HepG2 (cell line): ENCODE data around the gene POLDIP3. TPM values are rescaled to one million over a fixed set of nuclear protein-coding genes. Genes with fewer than 3 reads are reported as not detected.

Experiments
- ATF5 ChIP-seq: sonication (generic); formaldehyde crosslinking; IDR thresholded peaks from 2 replicates; pipeline ENCODE4 v1.4.0; 2020; ENCODE audit warnings: mild to moderate bottlenecking, low read depth, missing genetic modification reagents
- CENPBD1 ChIP-seq: sonication (generic); formaldehyde crosslinking; IDR thresholded peaks from 2 replicates; pipeline ENCODE4 v1.8.0; 2022; ENCODE audit warnings: missing genetic modification reagents, low read depth, mild to moderate bottlenecking, borderline replicate concordance
- CTCF ChIP-seq: sonication (generic); formaldehyde crosslinking; IDR thresholded peaks from 2 replicates; pipeline ENCODE4 v1.5.0; 2020; ENCODE audit warnings: mild to moderate bottlenecking, missing genetic modification reagents, moderate library complexity
- HINFP ChIP-seq: sonication (generic); formaldehyde crosslinking; IDR thresholded peaks from 2 replicates; pipeline ENCODE4 v1.4.0; 2020; ENCODE audit warnings: low read depth, mild to moderate bottlenecking, missing genetic modification reagents
- KDM4B ChIP-seq: sonication (generic); formaldehyde crosslinking; IDR thresholded peaks from 2 replicates; pipeline ENCODE4 v1.4.0; 2020; ENCODE audit warnings: missing genetic modification reagents
- NONO ChIP-seq, 2 experiments: fragments of 450-650 bp in 1 of 2; sonication (generic) in 1 of 2; formaldehyde crosslinking in 1 of 2; IDR thresholded peaks in 1 of 2; conservative IDR thresholded peaks in 1 of 2; 2 replicates each; pipeline versions ENCODE4 v1.6.1 to v1.8.0; 2017 to 2022; ENCODE audit warnings: mild to moderate bottlenecking in 1 of 2, missing genetic modification reagents in 1 of 2, moderate library complexity in 1 of 2
- NRL ChIP-seq: sonication (generic); formaldehyde crosslinking; IDR thresholded peaks from 2 replicates; pipeline ENCODE4 v1.5.0; 2020; ENCODE audit warnings: missing genetic modification reagents, mild to moderate bottlenecking, moderate library complexity, borderline replicate concordance
- PAF1 ChIP-seq: IDR thresholded peaks from 2 replicates; pipeline ENCODE4 v1.6.1; 2016; ENCODE audit warnings: missing genetic modification reagents, missing compliant biosample characterization
- PPARG ChIP-seq: conservative IDR thresholded peaks from 2 replicates; pipeline ENCODE4 v1.6.1; 2016; ENCODE audit warnings: missing biosample characterization, missing genetic modification reagents
- STAG1 ChIP-seq: sonication (generic); formaldehyde crosslinking; IDR thresholded peaks from 2 replicates; pipeline ENCODE4 v1.4.0; 2020; ENCODE audit warnings: missing genetic modification reagents
- TERF1 ChIP-seq: sonication (generic); formaldehyde crosslinking; IDR thresholded peaks from 2 replicates; pipeline ENCODE4 v1.8.0; 2022; ENCODE audit warnings: mild to moderate bottlenecking, missing genetic modification reagents, moderate library complexity
- ZBTB38 ChIP-seq: sonication (generic); formaldehyde crosslinking; IDR thresholded peaks from 2 replicates; pipeline ENCODE4 v1.5.1; 2020; ENCODE audit warnings: mild to moderate bottlenecking, missing genetic modification reagents
- ZNF317 ChIP-seq: sonication (generic); formaldehyde crosslinking; IDR thresholded peaks from 2 replicates; pipeline ENCODE4 v1.5.0; 2020; ENCODE audit warnings: mild to moderate bottlenecking, missing genetic modification reagents
- ZNF484 ChIP-seq: sonication (generic); formaldehyde crosslinking; IDR thresholded peaks from 2 replicates; pipeline ENCODE4 v1.5.1; 2020; ENCODE audit warnings: mild to moderate bottlenecking, low read depth, missing genetic modification reagents, borderline replicate concordance
- ZNF543 ChIP-seq: sonication (generic); formaldehyde crosslinking; IDR thresholded peaks from 2 replicates; pipeline ENCODE4 v1.4.0; 2020; ENCODE audit warnings: mild to moderate bottlenecking, missing genetic modification reagents
- ZNF550 ChIP-seq: sonication (generic); formaldehyde crosslinking; IDR thresholded peaks from 2 replicates; pipeline ENCODE4 v1.4.0; 2020; ENCODE audit warnings: mild to moderate bottlenecking, missing genetic modification reagents, borderline replicate concordance
- ZNF761 ChIP-seq: sonication (generic); formaldehyde crosslinking; conservative IDR thresholded peaks from 2 replicates; pipeline ENCODE4 v1.4.0; 2020; ENCODE audit warnings: mild to moderate bottlenecking, missing genetic modification reagents
- polyA plus RNA-seq, 8 experiments: library from polyadenylated mRNA; depleted of rRNA in 3 of 8; stranded (reverse) in 7 of 8; unstranded in 1 of 8; fragments of >200 nt; fragmentation: Illumina TruSeq in 4 of 8; extraction: Trizol in 4 of 8; gene quantifications; 2 replicates each; pipeline versions ENCODE4 v1.2.1 to v1.2.3, GENCODE V29; 2011 to 2016; ENCODE audit warnings: low read depth in 4 of 8, missing spikeins in 1 of 8, mixed read lengths in 1 of 8; ENCODE audit not compliant: insufficient read depth in 1 of 8
- total RNA-seq, 5 experiments: library from RNA; depleted of rRNA; stranded (reverse); fragments of >200 nt; fragmentation: Illumina TruSeq; extraction: Trizol; gene quantifications; 2 replicates each; pipeline ENCODE4 v1.2.3, GENCODE V29; 2016; ENCODE audit warnings: low read depth in 1 of 5
- TF ChIP-seq, protein P1 (sequence below): IDR thresholded peaks from 2 replicates; pipeline ENCODE4 v1.6.1; 2012; ENCODE audit warnings: inconsistent platforms

Gene POLDIP3
- total and polyA plus RNA-seq, 2 of the 13 experiments (the other 11 are each of a cell fraction or from before 2014, with no cell fraction given) = 45.8 to 47.4 TPM

GRCh38 chr22:42644422-42645340 lies 30.0 kb upstream of the POLDIP3 start (continued):
- TF ChIP-seq PAF1 (CRISPR knock-in tag) (0 out of 2 replicates have a peak, but pooled peaks have one; percentile 21), ZNF484 (CRISPR knock-in tag) (no peak), ZBTB38 (CRISPR knock-in tag) (peak; percentile 34; the same call in 1 of the 2 replicates), NRL (CRISPR knock-in tag) (no peak), NONO (IDR thresholded peaks at IDR 0.05) (no peak), NONO (CRISPR knock-in tag; conservative IDR thresholded peaks at IDR 0.05) (no peak), ZNF543 (CRISPR knock-in tag) (0 out of 2 replicates have a peak, but pooled peaks have one; percentile 38), ZNF761 (CRISPR knock-in tag) (0 out of 2 replicates have a peak, but pooled peaks have one; percentile 60), PPARG (CRISPR knock-in tag) (0 out of 2 replicates have a peak, but pooled peaks have one; percentile 21), KDM4B (no peak), TERF1 (CRISPR knock-in tag) (0 out of 2 replicates have a peak, but pooled peaks have one; percentile 29), HINFP (CRISPR knock-in tag) (no peak), CTCF (CRISPR knock-in tag) (0 out of 2 replicates have a peak, but pooled peaks have one; percentile 4), ZNF317 (CRISPR knock-in tag) (peak; percentile 53; the same call in 1 of the 2 replicates), ZNF550 (CRISPR knock-in tag) (no peak), STAG1 (CRISPR knock-in tag) (0 out of 2 replicates have a peak, but pooled peaks have one; percentile 5), CENPBD1 (no peak), ATF5 (CRISPR knock-in tag) (0 out of 2 replicates have a peak, but pooled peaks have one; percentile 8)
- TF ChIP-seq, protein P1, sequence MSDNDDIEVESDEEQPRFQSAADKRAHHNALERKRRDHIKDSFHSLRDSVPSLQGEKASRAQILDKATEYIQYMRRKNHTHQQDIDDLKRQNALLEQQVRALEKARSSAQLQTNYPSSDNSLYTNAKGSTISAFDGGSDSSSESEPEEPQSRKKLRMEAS = no peak
